ENCODE results near the gene ATP5MC3. TPM values are rescaled to one million over a fixed set of nuclear protein-coding genes. Genes with fewer than 3 reads are reported as not detected.
A peak's percentile ranks its signal among the peaks of the same experiment; 100 is the strongest.

ATP5MC3 gene
- total RNA-seq, 1 experiment from 2014 or later = 299 TPM

- Histone ChIP-seq H3K4me1 (no peaks in the 10 kb centered on the region; the same call in 1 of the 2 replicates), H3K9me3 (no peaks in the 10 kb centered on the region), H3K36me3 (ENCODE audit: control insufficient read depth, insufficient read depth, low read length) (no peaks in the 10 kb centered on the region), H3K27me3 (replicated peaks; ENCODE audit: control insufficient read depth, insufficient read depth, low read length) (no peaks in the 10 kb centered on the region), H3K4me3 (ENCODE audit: low read depth, low read length) (no peak overlapping the region)
- POLR2A ChIA-PET = no interaction called here
- no peak overlapping the region for H3K27ac Mint-ChIP-seq (ENCODE audit: unreplicated experiment)
- no TSS peak for BruUV-seq (replicated peaks)
- H3K4me1 Mint-ChIP-seq (ENCODE audit: low read depth, unreplicated experiment) = peaks cover 6% of the 10 kb centered on the region
- DNase-seq = no peak
- TF ChIP-seq CTCF (IDR thresholded peaks at IDR 0.05; ENCODE audit: insufficient read depth in 1 of 2, low read depth in 1 of 2, low read length in 1 of 2, severe bottlenecking in 1 of 2, unreplicated experiment in 1 of 2) = no peak
- no peak overlapping the region for H3K4me3 Mint-ChIP-seq (ENCODE audit: unreplicated experiment)
- H3K36me3 Mint-ChIP-seq (ENCODE audit: insufficient read depth, unreplicated experiment) = no peaks in the 10 kb centered on the region
- no peaks in the 10 kb centered on the region for H3K9me3 Mint-ChIP-seq (ENCODE audit: unreplicated experiment)
- CTCF ChIA-PET = no interaction called here
- intact Hi-C loops (cut with micrococcal nuclease; ENCODE audit: unreplicated experiment) = no loop called here
- H3K27me3 Mint-ChIP-seq (ENCODE audit: insufficient read depth, unreplicated experiment) = no peaks in the 10 kb centered on the region
Observed at GRCh38 chr2:175156534-175156933, 25.0 kb downstream of the ATP5MC3 start.

GRCh38 chr2:175154661-175155082 is 26.8 kb downstream of the ATP5MC3 start:
- Histone ChIP-seq H3K27me3 (replicated peaks; ENCODE audit: control insufficient read depth, insufficient read depth, low read length) (no peaks in the 10 kb centered on the region), H3K4me3 (ENCODE audit: low read depth, low read length) (no peak overlapping the region), H3K36me3 (ENCODE audit: control insufficient read depth, insufficient read depth, low read length) (no peaks in the 10 kb centered on the region), H3K9me3 (no peaks in the 10 kb centered on the region), H3K4me1 (no peaks in the 10 kb centered on the region; the same call in 1 of the 2 replicates)
- Mint-ChIP-seq H3K9me3 (ENCODE audit: unreplicated experiment) (no peaks in the 10 kb centered on the region), H3K27me3 (ENCODE audit: insufficient read depth, unreplicated experiment) (no peaks in the 10 kb centered on the region), H3K36me3 (ENCODE audit: insufficient read depth, unreplicated experiment) (no peaks in the 10 kb centered on the region), H3K27ac (ENCODE audit: unreplicated experiment) (peak overlapping the region; percentile 39), H3K4me3 (ENCODE audit: unreplicated experiment) (no peak overlapping the region), H3K4me1 (ENCODE audit: low read depth, unreplicated experiment) (peaks cover 7% of the 10 kb centered on the region)
- DNase-seq = no peak
- ChIA-PET POLR2A (no interaction called here), CTCF (no interaction called here)
- no peak for TF ChIP-seq CTCF (IDR thresholded peaks at IDR 0.05; ENCODE audit: insufficient read depth in 1 of 2, low read depth in 1 of 2, low read length in 1 of 2, severe bottlenecking in 1 of 2, unreplicated experiment in 1 of 2)
- intact Hi-C loops (cut with micrococcal nuclease; ENCODE audit: unreplicated experiment) = no loop called here
- no TSS peak for BruUV-seq (replicated peaks)

- no peaks in the 10 kb centered on the region for H3K27me3 ChIP-seq (replicated peaks; ENCODE audit: control insufficient read depth, insufficient read depth, low read length)
- H3K9me3 ChIP-seq = no peaks in the 10 kb centered on the region
- TF ChIP-seq CTCF (IDR thresholded peaks at IDR 0.05; ENCODE audit: insufficient read depth in 1 of 2, low read depth in 1 of 2, low read length in 1 of 2, severe bottlenecking in 1 of 2, unreplicated experiment in 1 of 2) = no peak
- ChIA-PET CTCF (no interaction called here), POLR2A (no interaction called here)
- Mint-ChIP-seq H3K27me3 (ENCODE audit: insufficient read depth, unreplicated experiment) (no peaks in the 10 kb centered on the region), H3K27ac (ENCODE audit: unreplicated experiment) (no peak overlapping the region), H3K4me3 (ENCODE audit: unreplicated experiment) (no peak overlapping the region), H3K4me1 (ENCODE audit: low read depth, unreplicated experiment) (peaks cover 28% of the 10 kb centered on the region), H3K36me3 (ENCODE audit: insufficient read depth, unreplicated experiment) (peaks cover 11% of the 10 kb centered on the region), H3K9me3 (ENCODE audit: unreplicated experiment) (no peaks in the 10 kb centered on the region)
- DNase-seq = no peak
- H3K4me3 ChIP-seq (ENCODE audit: low read depth, low read length) = no peak overlapping the region
- peaks cover 16% of the 10 kb centered on the region for H3K4me1 ChIP-seq
- H3K36me3 ChIP-seq (ENCODE audit: control insufficient read depth, insufficient read depth, low read length) = no peaks in the 10 kb centered on the region
- intact Hi-C loops (cut with micrococcal nuclease; ENCODE audit: unreplicated experiment) = no loop called here
- no TSS peak for BruUV-seq (replicated peaks)
Observed at GRCh38 chr2:175152242-175152641, 29.3 kb downstream of the ATP5MC3 start.

All from Caco-2 (cell line).